Activated CD8-positive, alpha-beta memory T cell treated with anti-CD3 and anti-CD28 coated beads for 1 hour (primary cell): ENCODE measurements around the gene CLEC10A.
"Not testable (repeated sequence)": the region's sequence is repeated elsewhere in the genome, so short reads cannot be mapped to it uniquely, and the experiment has no call there.

Experiments used
- DNase-seq, 2 donors: peaks; one replicate each; pipeline ENCODE4 v3.0.0-alpha.2; 2020; ENCODE audit warnings: low read depth in 1 of 2; ENCODE audit errors: extremely low read depth in 1 of 2

CLEC10A gene

DNA sequence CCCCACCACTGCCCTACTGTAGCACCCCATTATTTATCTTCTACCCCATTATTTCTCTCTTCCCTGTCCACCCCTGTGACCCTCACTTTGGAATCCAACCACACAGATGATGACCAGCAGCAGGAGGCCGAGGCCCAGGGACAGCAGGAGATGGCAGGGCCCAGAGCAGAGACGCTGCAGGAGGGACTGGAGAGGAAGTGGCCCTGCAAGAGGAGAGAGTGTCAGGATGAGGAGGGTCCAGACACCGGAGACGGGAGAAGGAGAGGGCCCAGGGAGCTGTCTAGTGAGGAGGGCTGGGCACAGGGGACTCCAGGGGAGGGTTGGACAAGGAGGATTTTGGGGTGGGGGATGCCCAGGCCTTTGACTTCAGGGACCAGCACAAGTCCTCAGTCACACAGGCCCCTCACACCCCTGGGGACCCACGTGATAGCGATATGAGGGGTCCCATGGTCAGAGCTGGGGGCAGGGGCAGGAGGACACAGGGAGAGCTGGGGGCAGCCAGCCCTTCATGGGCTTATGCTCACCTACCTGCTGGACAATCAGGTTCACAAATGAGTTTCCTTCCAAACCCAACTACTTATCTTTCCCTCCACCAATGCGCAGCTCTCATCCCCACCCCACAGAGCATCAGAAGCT lies 2.0 kb downstream of the CLEC10A start:
- no peak for DNase-seq

- no peak for DNase-seq
These were observed 5.1 kb downstream of the CLEC10A start for GRCh38 chr17:7074931-7075330.

GRCh38 chr17:7072406-7072805 lies 7.6 kb downstream of the CLEC10A start:
- no peak for DNase-seq

GRCh38 chr17:7070712-7071111 lies 9.3 kb downstream of the CLEC10A start:
- no peak for DNase-seq

- no peak for DNase-seq
These were observed 11.8 kb downstream of the CLEC10A start for GRCh38 chr17:7068268-7068667.

- DNase-seq, result no peak
These were observed 12.9 kb downstream of the CLEC10A start for GRCh38 chr17:7067198-7067597.

DNA sequence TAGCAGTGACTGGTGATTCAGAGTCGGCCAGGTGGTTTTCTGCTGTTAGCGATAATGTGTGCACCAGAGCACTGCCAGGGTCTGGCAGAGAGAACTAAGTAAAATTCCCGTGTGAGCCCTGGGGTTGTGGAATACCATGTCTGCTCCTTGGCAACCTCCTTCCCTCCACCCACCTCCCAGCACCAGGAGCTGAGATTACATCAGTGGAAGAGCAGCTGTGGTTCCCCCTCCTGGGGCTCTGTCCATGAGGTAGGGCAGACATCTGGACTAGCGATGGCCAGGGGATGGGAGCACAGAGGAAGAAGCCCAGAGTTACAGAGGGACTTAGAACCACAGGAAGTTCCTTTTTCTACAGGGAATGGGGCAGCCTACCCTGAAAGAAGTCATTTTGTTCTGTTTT lies 15.8 kb downstream of the CLEC10A start:
- no peak for DNase-seq

GRCh38 chr17:7063518-7064094 lies 16.4 kb downstream of the CLEC10A start:
- DNase-seq, result no peak

DNA sequence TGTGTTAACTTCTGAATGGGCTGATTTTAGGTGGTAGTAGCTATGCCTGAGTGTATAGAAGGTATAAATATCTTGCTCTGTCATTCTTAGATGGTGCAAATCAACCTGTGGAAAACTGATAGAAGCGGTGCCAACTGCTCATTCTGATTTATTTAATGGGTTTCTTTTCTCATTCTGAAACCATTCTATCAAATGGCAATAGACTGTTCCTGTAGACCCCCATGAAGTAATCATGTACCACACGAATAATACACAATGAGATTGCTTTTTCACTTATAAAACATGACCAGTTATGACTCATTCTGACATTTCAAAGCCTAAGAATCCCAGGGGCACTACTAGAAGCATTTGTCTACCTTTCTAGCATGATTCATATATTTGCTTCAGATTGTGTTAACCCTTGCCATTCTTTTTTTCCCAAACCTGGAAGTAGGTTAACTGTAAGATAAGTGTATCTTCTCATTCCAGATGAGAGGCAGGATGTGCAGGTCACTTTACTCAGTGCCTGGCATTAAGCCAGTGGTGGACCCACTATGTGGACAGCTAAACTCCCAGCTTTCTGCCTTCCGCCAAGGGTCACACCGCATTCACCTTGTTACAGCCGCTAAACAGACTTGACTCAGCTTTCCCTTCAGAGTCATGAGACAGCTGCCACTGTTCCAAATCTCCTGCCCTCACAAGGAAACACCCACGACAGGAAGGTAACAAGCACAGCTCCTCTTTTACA lies 19.7 kb downstream of the CLEC10A start:
- no peak for DNase-seq

- DNase-seq, result no peak
These were observed 21.1 kb downstream of the CLEC10A start for GRCh38 chr17:7058831-7059447.

DNA sequence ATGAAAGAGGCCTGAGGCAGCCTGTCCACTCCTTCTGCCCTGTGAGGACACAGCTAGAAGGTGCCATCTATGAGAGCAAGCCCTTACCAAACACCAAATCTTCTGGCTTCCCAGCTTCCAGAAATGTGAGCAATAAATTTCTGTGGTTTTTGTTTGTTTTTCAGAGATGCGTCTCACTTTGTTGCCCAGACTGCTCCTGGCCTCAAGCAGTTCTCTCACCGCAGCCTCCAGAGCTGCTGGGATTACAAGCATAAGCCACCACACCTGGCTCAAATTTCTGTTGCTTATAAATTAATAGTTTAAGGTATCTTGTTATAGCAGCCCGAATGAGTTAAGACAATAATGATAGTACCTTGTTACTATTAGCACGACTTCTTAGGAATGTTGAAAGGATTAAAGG lies 23.7 kb downstream of the CLEC10A start:
- no peak for DNase-seq

DNA sequence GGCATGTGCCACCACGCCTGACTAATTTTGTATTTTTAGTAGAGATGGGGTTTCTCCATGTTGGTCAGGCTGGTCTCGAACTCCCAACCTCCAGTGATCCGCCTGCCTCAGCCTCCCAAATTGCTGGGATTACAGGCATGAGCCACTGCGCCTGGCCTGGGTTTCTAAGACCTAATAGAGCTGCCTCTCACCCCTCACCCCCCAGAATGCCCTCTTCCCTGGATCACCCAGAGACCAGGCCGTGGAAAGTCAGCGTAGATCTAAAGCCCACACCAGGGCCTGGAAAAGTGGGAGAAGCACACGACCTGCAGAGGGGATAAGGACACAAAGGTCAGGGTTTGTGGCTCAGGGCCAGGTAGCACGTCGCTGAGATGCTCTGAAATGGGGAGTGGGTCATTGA lies 29.5 kb downstream of the CLEC10A start:
- not testable (repeated sequence) for DNase-seq

- DNase-seq, result no peak
These were observed 31.1 kb downstream of the CLEC10A start for GRCh38 chr17:7048968-7049367.

GRCh38 chr17:7047566-7047965 lies 32.5 kb downstream of the CLEC10A start:
- no peak for DNase-seq

GRCh38 chr17:7046725-7047397 lies 33.2 kb downstream of the CLEC10A start:
- peak in 1 of 2 donors; percentile 49 for DNase-seq

- DNase-seq, result no peak
These were observed 33.8 kb downstream of the CLEC10A start for GRCh38 chr17:7046127-7046724.

DNA sequence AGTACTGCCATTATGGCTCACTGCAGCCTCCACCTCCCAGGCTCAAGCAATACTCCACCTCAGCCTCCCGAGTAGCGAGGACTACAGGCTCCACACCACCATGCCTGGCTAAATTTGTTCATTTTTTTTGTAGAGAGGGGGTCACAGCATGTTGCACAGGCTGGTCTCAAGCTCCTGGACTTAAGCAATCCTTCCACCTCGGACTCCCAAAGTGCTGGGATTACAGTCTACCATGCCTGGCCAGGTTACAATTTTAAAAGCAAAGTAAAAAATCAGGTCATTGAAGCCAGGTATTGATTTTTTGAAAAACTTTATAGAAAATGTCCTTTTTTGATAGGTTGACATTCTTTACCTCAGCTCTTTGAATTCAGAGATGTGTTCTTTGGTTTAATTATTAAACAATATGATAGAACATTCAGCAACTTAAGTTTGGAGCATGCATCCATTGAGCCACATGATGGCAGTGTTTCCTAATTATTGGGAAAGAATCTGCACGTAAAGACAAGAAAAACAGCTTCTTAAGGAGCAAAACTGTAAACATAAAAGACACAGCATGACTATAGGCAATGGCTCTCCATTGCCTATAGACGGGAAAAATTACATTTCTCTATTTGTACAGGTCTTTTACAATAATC lies 34.4 kb downstream of the CLEC10A start:
- DNase-seq, result no peak

GRCh38 chr17:7043497-7044198 lies 36.4 kb downstream of the CLEC10A start, which contains the start of gene SLC16A11:
Gene SLC16A11 (minus strand): TSS chr17:7044092. CDS start chr17:7043513, 579 bp downstream.
- DNase-seq, result no peak

DNA sequence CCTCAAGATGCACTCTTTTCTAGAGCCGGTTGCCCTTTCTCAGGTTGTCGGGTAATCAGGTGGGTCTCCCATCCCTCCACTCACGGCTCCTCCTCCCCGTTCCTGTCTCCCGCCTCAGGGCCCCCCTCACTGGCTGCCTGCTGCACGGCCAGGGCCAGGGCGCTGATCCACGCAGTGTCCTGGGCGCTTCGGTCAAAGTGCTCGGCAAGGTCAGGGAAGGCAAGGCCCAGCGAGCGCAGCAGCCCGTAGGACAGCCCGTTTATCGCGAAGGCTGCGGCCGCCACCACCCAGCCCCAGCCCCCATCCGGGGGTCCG lies 36.9 kb downstream of the CLEC10A start:
- DNase-seq, result no peak
